K562 (cell line): ENCODE measurements around the gene ZNF74. TPM values are rescaled to one million over a fixed set of nuclear protein-coding genes. Genes with fewer than 3 reads are reported as not detected.

ENCODE experiments used
- E4F1 ChIP-seq: fragments of 250-450 bp; sonication (Bioruptor Pico); IDR thresholded peaks from 2 replicates; pipeline ENCODE4 v1.5.0; 2021; ENCODE audit warnings: mild to moderate bottlenecking, borderline replicate concordance
- ILK ChIP-seq: fragments of 450-650 bp; IDR thresholded peaks from 2 replicates; pipeline ENCODE4 v1.6.1; 2016; ENCODE audit warnings: missing genetic modification characterization, low read depth, mild to moderate bottlenecking, missing compliant biosample characterization, moderate library complexity, borderline replicate concordance
- MXD1 ChIP-seq: fragments of 250-450 bp; sonication (Bioruptor Pico); IDR thresholded peaks from 2 replicates; pipeline ENCODE4 v1.8.0; 2021; ENCODE audit warnings: borderline replicate concordance, mild to moderate bottlenecking, moderate library complexity; ENCODE audit not compliant: poor library complexity, severe bottlenecking
- PRMT5 ChIP-seq: sonication (generic); formaldehyde crosslinking; IDR thresholded peaks from 2 replicates; pipeline ENCODE4 v1.5.0; 2020; ENCODE audit warnings: missing genetic modification reagents
- RAD21 ChIP-seq, 2 experiments: fragments of 250-450 bp in 1 of 2; fragments of 450-650 bp in 1 of 2; sonication (Bioruptor Pico) in 1 of 2; formaldehyde crosslinking in 1 of 2; IDR thresholded peaks in 1 of 2; conservative IDR thresholded peaks in 1 of 2; 2 replicates each; pipeline versions ENCODE4 v1.4.0 to v1.8.0; 2020 to 2022; ENCODE audit warnings: mild to moderate bottlenecking in 2 of 2, moderate library complexity in 1 of 2
- REST ChIP-seq, 2 experiments: fragments of 450-650 bp; formaldehyde crosslinking in 1 of 2; IDR thresholded peaks; 2 replicates each; pipeline versions ENCODE4 v1.4.0 to v1.6.1; 2014 to 2020; ENCODE audit warnings: mild to moderate bottlenecking in 2 of 2, borderline replicate concordance in 1 of 2, low read depth in 1 of 2
- TRIM24 ChIP-seq, 2 experiments: fragments of 450-650 bp; IDR thresholded peaks; 2 replicates each; pipeline ENCODE4 v1.6.1; 2016
- ZFPM2 ChIP-seq: fragments of 250-450 bp; sonication (Bioruptor Pico); IDR thresholded peaks from 2 replicates; pipeline ENCODE4 v1.5.1; 2022; ENCODE audit warnings: mild to moderate bottlenecking
- ZNF277 ChIP-seq: fragments of 250-450 bp; sonication (Bioruptor Pico); IDR thresholded peaks from 2 replicates; pipeline ENCODE4 v1.8.0; 2022; ENCODE audit warnings: inconsistent platforms, mild to moderate bottlenecking, moderate library complexity, borderline replicate concordance
- ZNF583 ChIP-seq: fragments of 250-450 bp; sonication (Bioruptor Pico); IDR thresholded peaks from 2 replicates; pipeline ENCODE4 v1.4.0; 2020
- polyA plus RNA-seq, 8 experiments: library from polyadenylated mRNA; depleted of rRNA in 4 of 8; stranded (reverse) in 5 of 8; unstranded in 3 of 8; fragments of >200 nt; fragmentation: Nextera tagmentation in 2 of 8; fragmentation: Illumina TruSeq in 1 of 8; extraction: Ambion mirVana in 2 of 8; extraction: Trizol in 1 of 8; gene quantifications; 2 replicates each; pipeline versions ENCODE4 v1.2.1 to v1.2.3, GENCODE V29; 2011 to 2014; ENCODE audit warnings: inconsistent platforms in 1 of 8, missing spikeins in 1 of 8
- total RNA-seq, 7 experiments: library from RNA; depleted of rRNA in 6 of 7; stranded (reverse); fragments of >200 nt in 6 of 7; fragmentation: Illumina TruSeq in 2 of 7; extraction: Trizol in 2 of 7; gene quantifications; 2 replicates each; pipeline versions ENCODE4 v1.2.1 to v1.2.3, GENCODE V29; 2011 to 2021; ENCODE audit warnings: low replicate concordance in 1 of 7

Gene ZNF74
- total and polyA plus RNA-seq, 9 of the 15 experiments (the other 6 are each of a cell fraction or from before 2014, with no cell fraction given), result 2.4 to 53.5 (median 31.5) TPM

- TF ChIP-seq ZFPM2 (CRISPR knock-in tag) (no peak), RAD21 (CRISPR knock-in tag; conservative IDR thresholded peaks at IDR 0.05 in 1 of 2, IDR thresholded peaks at IDR 0.05 in 1 of 2) (peak in 1 of 2 experiments; percentile 13; a peak in 1 of 4 replicates), ZNF583 (peak; percentile 48), E4F1 (CRISPR knock-in tag) (0 out of 2 replicates have a peak, but pooled peaks have one; percentile 55), TRIM24 (IDR thresholded peaks at IDR 0.05) (peak in 1 of 2 experiments; percentile 22; a peak in 2 of 4 replicates), PRMT5 (0 out of 2 replicates have a peak, but pooled peaks have one; percentile 46), REST (IDR thresholded peaks at IDR 0.05; ENCODE audit: borderline replicate concordance) (0 out of 2 replicates have a peak, but pooled peaks have one; percentile 3), REST (CRISPR knock-in tag; IDR thresholded peaks at IDR 0.05; ENCODE audit: low read depth) (peak; percentile 67; the same call in 1 of the 2 replicates), ILK (tag) (no peak), ZNF277 (CRISPR knock-in tag) (no peak), MXD1 (peak; percentile 5)
These were observed 35.5 kb downstream of the ZNF74 start (continued) for GRCh38 chr22:20429254-20430100.
